ENCODE data around the gene CYSLTR2.

The CYSLTR2 gene

DNA sequence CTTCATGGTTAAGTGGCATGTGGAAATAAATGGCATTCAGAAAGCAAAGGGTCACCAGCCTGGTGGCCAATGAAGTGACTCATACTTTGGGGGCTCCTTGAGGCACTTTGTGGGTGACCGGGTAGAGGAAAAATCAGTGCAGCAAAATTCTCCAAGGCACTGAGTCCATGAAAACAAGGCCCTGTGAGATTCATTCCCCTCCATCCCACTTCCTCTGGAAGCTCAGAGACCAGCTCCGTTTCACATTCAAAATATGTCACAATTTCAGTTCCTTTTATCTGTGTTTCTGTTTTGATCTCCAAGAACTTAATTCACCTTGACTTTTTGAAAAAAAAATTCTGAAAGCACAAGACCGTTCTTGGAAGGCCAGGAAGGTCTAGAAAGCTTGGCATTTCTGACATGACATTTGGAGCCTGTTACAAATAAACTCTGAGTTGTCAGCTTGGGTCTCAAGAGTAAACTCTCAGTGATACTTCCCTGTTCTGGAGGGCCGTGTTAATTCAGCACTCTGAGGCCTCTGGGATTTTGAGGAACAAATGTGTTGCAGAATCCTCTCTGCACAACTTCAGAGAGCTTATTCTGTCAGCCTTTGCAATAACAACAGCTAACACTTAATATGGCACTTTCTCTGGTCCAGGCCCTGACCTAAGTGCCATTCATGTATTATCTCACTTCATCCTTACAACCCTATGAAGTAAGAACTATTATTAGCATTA is 6.8 kb downstream of the CYSLTR2 start:
- TF ChIP-seq, protein P1, sequence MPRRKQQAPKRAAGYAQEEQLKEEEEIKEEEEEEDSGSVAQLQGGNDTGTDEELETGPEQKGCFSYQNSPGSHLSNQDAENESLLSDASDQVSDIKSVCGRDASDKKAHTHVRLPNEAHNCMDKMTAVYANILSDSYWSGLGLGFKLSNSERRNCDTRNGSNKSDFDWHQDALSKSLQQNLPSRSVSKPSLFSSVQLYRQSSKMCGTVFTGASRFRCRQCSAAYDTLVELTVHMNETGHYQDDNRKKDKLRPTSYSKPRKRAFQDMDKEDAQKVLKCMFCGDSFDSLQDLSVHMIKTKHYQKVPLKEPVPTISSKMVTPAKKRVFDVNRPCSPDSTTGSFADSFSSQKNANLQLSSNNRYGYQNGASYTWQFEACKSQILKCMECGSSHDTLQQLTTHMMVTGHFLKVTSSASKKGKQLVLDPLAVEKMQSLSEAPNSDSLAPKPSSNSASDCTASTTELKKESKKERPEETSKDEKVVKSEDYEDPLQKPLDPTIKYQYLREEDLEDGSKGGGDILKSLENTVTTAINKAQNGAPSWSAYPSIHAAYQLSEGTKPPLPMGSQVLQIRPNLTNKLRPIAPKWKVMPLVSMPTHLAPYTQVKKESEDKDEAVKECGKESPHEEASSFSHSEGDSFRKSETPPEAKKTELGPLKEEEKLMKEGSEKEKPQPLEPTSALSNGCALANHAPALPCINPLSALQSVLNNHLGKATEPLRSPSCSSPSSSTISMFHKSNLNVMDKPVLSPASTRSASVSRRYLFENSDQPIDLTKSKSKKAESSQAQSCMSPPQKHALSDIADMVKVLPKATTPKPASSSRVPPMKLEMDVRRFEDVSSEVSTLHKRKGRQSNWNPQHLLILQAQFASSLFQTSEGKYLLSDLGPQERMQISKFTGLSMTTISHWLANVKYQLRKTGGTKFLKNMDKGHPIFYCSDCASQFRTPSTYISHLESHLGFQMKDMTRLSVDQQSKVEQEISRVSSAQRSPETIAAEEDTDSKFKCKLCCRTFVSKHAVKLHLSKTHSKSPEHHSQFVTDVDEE (CRISPR knock-in tag; IDR thresholded peaks at IDR 0.05), result no peak

DNA sequence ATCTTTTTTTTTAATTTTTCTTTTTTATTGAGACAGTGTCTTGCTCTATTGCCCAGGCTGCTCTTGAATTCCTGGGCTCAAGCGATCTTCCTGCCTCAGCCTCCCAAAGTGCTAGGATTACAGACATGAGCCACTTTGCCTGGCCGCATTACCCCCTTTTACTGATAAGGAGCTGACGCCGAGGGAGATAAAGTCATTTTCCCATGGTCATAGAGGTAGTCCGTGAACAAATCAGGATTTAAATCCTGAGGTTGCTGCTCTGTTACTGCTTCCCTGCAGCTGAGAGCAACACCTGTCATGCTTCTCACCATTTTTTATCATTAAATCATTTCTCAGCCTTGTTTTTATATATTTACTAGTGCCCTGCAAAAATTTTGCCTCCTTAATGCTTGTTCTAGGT is 7.4 kb downstream of the CYSLTR2 start:
- TF ChIP-seq, protein P2, sequence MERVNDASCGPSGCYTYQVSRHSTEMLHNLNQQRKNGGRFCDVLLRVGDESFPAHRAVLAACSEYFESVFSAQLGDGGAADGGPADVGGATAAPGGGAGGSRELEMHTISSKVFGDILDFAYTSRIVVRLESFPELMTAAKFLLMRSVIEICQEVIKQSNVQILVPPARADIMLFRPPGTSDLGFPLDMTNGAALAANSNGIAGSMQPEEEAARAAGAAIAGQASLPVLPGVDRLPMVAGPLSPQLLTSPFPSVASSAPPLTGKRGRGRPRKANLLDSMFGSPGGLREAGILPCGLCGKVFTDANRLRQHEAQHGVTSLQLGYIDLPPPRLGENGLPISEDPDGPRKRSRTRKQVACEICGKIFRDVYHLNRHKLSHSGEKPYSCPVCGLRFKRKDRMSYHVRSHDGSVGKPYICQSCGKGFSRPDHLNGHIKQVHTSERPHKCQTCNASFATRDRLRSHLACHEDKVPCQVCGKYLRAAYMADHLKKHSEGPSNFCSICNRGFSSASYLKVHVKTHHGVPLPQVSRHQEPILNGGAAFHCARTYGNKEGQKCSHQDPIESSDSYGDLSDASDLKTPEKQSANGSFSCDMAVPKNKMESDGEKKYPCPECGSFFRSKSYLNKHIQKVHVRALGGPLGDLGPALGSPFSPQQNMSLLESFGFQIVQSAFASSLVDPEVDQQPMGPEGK (CRISPR knock-in tag; IDR thresholded peaks at IDR 0.05; ENCODE audit: borderline replicate concordance), result no peak
- TF ChIP-seq, protein P3, sequence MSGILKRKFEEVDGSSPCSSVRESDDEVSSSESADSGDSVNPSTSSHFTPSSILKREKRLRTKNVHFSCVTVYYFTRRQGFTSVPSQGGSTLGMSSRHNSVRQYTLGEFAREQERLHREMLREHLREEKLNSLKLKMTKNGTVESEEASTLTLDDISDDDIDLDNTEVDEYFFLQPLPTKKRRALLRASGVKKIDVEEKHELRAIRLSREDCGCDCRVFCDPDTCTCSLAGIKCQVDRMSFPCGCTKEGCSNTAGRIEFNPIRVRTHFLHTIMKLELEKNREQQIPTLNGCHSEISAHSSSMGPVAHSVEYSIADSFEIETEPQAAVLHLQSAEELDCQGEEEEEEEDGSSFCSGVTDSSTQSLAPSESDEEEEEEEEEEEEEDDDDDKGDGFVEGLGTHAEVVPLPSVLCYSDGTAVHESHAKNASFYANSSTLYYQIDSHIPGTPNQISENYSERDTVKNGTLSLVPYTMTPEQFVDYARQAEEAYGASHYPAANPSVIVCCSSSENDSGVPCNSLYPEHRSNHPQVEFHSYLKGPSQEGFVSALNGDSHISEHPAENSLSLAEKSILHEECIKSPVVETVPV (CRISPR knock-in tag; IDR thresholded peaks at IDR 0.05), result no peak
- TF ChIP-seq, protein P1 (CRISPR knock-in tag; IDR thresholded peaks at IDR 0.05), result no peak
- TF ChIP-seq ARNTL (CRISPR knock-in tag; IDR thresholded peaks at IDR 0.05; ENCODE audit: borderline replicate concordance, low read depth) (no peak), ZFP3 (CRISPR knock-in tag; IDR thresholded peaks at IDR 0.05) (no peak), ZNF565 (CRISPR knock-in tag; conservative IDR thresholded peaks at IDR 0.05; ENCODE audit: low read depth) (no peak), ZC3H10 (CRISPR knock-in tag; IDR thresholded peaks at IDR 0.05) (no peak), ZNF70 (CRISPR knock-in tag; IDR thresholded peaks at IDR 0.05) (no peak), CSDC2 (CRISPR knock-in tag; IDR thresholded peaks at IDR 0.05) (no peak), OSR1 (CRISPR knock-in tag; IDR thresholded peaks at IDR 0.05) (no peak), ZFP30 (CRISPR knock-in tag; IDR thresholded peaks at IDR 0.05) (no peak)
- no peak for ATAC-seq

More for the DNA sequence above, 6.8 kb downstream of the CYSLTR2 start:
- no peak for ATAC-seq

DNA sequence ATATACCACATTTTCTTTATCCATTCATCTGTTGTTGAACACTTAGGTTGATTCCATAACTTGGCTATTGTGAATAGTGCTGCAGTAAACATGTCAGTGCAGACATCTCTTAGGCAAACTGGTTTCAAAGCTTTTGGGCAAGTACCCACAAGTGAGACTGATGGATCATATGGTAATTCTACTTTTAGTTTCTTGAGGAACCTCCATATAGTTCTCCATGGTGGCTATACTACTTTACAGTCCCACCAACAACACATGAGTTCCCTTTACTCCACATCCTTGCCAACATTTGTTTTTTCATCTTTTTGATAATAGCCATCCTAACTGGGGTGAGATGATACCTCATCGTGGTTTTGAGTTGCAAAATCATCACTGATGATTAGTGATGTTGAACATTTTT is 8.5 kb downstream of the CYSLTR2 start:
- no peak for ATAC-seq
- TF ChIP-seq, protein P4, sequence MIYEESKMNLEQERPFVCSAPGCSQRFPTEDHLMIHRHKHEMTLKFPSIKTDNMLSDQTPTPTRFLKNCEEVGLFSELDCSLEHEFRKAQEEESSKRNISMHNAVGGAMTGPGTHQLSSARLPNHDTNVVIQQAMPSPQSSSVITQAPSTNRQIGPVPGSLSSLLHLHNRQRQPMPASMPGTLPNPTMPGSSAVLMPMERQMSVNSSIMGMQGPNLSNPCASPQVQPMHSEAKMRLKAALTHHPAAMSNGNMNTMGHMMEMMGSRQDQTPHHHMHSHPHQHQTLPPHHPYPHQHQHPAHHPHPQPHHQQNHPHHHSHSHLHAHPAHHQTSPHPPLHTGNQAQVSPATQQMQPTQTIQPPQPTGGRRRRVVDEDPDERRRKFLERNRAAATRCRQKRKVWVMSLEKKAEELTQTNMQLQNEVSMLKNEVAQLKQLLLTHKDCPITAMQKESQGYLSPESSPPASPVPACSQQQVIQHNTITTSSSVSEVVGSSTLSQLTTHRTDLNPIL (CRISPR knock-in tag; IDR thresholded peaks at IDR 0.05; ENCODE audit: low read depth), result no peak
- no peak for TF ChIP-seq TOX (CRISPR knock-in tag; IDR thresholded peaks at IDR 0.05; ENCODE audit: borderline replicate concordance)
- TF ChIP-seq TCF4 (CRISPR knock-in tag; IDR thresholded peaks at IDR 0.05; ENCODE audit: borderline replicate concordance), result no peak
- TF ChIP-seq, protein P3 (CRISPR knock-in tag; IDR thresholded peaks at IDR 0.05), result no peak
- no peak for TF ChIP-seq ZNF565 (CRISPR knock-in tag; conservative IDR thresholded peaks at IDR 0.05; ENCODE audit: low read depth)
- TF ChIP-seq BACH2 (CRISPR knock-in tag; IDR thresholded peaks at IDR 0.05; ENCODE audit: borderline replicate concordance), result no peak
- no peak for TF ChIP-seq ZFP30 (CRISPR knock-in tag; IDR thresholded peaks at IDR 0.05)
- TF ChIP-seq CSDC2 (CRISPR knock-in tag; IDR thresholded peaks at IDR 0.05), result no peak
- TF ChIP-seq ARNTL (CRISPR knock-in tag; IDR thresholded peaks at IDR 0.05; ENCODE audit: borderline replicate concordance, low read depth), result no peak
- TF ChIP-seq, protein P5, sequence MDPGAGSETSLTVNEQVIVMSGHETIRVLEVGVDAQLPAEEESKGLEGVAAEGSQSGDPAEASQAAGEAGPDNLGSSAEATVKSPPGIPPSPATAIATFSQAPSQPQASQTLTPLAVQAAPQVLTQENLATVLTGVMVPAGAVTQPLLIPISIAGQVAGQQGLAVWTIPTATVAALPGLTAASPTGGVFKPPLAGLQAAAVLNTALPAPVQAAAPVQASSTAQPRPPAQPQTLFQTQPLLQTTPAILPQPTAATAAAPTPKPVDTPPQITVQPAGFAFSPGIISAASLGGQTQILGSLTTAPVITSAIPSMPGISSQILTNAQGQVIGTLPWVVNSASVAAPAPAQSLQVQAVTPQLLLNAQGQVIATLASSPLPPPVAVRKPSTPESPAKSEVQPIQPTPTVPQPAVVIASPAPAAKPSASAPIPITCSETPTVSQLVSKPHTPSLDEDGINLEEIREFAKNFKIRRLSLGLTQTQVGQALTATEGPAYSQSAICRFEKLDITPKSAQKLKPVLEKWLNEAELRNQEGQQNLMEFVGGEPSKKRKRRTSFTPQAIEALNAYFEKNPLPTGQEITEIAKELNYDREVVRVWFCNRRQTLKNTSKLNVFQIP (CRISPR knock-in tag; IDR thresholded peaks at IDR 0.05; ENCODE audit: borderline replicate concordance, low read depth), result no peak
- no peak for TF ChIP-seq ZC3H10 (CRISPR knock-in tag; IDR thresholded peaks at IDR 0.05)
- TF ChIP-seq, protein P1 (CRISPR knock-in tag; IDR thresholded peaks at IDR 0.05), result no peak
- no peak for TF ChIP-seq RARB (CRISPR knock-in tag; IDR thresholded peaks at IDR 0.05)
- TF ChIP-seq SNAI2 (CRISPR knock-in tag; IDR thresholded peaks at IDR 0.05), result no peak
